A172 (cell line): ENCODE data around the gene TOLLIP. TPM values are rescaled to one million over a fixed set of nuclear protein-coding genes. Genes with fewer than 3 reads are reported as not detected.

Source experiments
- DNase-seq: peaks from one replicate; pipeline ENCODE4 v3.0.0-alpha.2; 2015; ENCODE audit warnings: low spot score
- total RNA-seq: library from RNA; depleted of rRNA; stranded (reverse); fragments of >200 nt; shearing (Covaris generic); gene quantifications from 2 replicates; pipeline ENCODE4 v1.2.3, GENCODE V29; 2014

TOLLIP gene
- total RNA-seq, 1 experiment from 2014 or later: 24.4 TPM

- DNase-seq: peak; percentile 50
Measured at GRCh38 chr11:1298695-1299492, 10.5 kb downstream of the TOLLIP start.

- DNase-seq: no peak
Measured at GRCh38 chr11:1297576-1298473, 11.6 kb downstream of the TOLLIP start.

GRCh38 chr11:1297011-1297575 lies 12.3 kb downstream of the TOLLIP start:
- DNase-seq: no peak

GRCh38 chr11:1296287-1296686 lies 13.1 kb downstream of the TOLLIP start:
- DNase-seq: no peak

- no peak for DNase-seq
Measured at GRCh38 chr11:1295591-1295990, 13.8 kb downstream of the TOLLIP start.

- no peak for DNase-seq
Measured at GRCh38 chr11:1295086-1295485, 14.3 kb downstream of the TOLLIP start.

- DNase-seq: no peak
Measured at GRCh38 chr11:1293619-1294015, 15.8 kb downstream of the TOLLIP start.

- DNase-seq: no peak
Measured at GRCh38 chr11:1292644-1293618, 16.5 kb downstream of the TOLLIP start.

GRCh38 chr11:1292018-1292643 lies 17.3 kb downstream of the TOLLIP start:
- DNase-seq: no peak

- DNase-seq: no peak
Measured at GRCh38 chr11:1291295-1292017, 18.0 kb downstream of the TOLLIP start.

- no peak for DNase-seq
Measured at GRCh38 chr11:1290052-1291040, 19.1 kb downstream of the TOLLIP start.

- DNase-seq: no peak
Measured at GRCh38 chr11:1289211-1289935, 20.1 kb downstream of the TOLLIP start.

GRCh38 chr11:1288426-1289151 lies 20.8 kb downstream of the TOLLIP start:
- DNase-seq: no peak

- no peak for DNase-seq
Measured at GRCh38 chr11:1287928-1288327, 21.5 kb downstream of the TOLLIP start.

GRCh38 chr11:1285876-1286275 lies 23.6 kb downstream of the TOLLIP start:
- no peak for DNase-seq

- no peak for DNase-seq
Measured at GRCh38 chr11:1285316-1285744, 24.1 kb downstream of the TOLLIP start.

GRCh38 chr11:1283906-1284305 lies 25.5 kb downstream of the TOLLIP start:
- no peak for DNase-seq
